OCI-LY7 (cell line): Measurements from ENCODE around the gene CYP46A1. TPM values are rescaled to one million over a fixed set of nuclear protein-coding genes. Genes with fewer than 3 reads are reported as not detected.

Experiments used
- BruUV-seq: library from RNA; stranded (reverse); fragments of 400-500 nt; replicated peaks from 2 replicates; lab custom pipeline; 2021; lab: Mats Ljungman, UMichigan
- CTCF ChIA-PET: fragments of 300-600 bp; sonication (Branson Sonifier 250); formaldehyde crosslinking; loops from one replicate; lab custom pipeline; 2022; ENCODE audit warnings: antibody characterized with exemption; ENCODE audit not compliant: unreplicated experiment; lab: Charles Lee
- POLR2A ChIA-PET: fragments of 300-600 bp; sonication (Branson Sonifier 250); formaldehyde crosslinking; loops from one replicate; lab custom pipeline; 2022; ENCODE audit warnings: antibody characterized with exemption; lab: Charles Lee
- DNase-seq: peaks from one replicate; pipeline ENCODE4 v3.0.0-alpha.2; 2015; ENCODE audit warnings: low spot score
- H2AFZ ChIP-seq: fragments of 200-600 bp; sonication (generic), shearing (Covaris generic); 2 replicates; pipeline ENCODE4 v1.6.1; 2014; ENCODE audit warnings: mild to moderate bottlenecking, antibody characterized with exemption, low read length, moderate library complexity
- H3K27ac ChIP-seq: fragments of 200-600 bp; sonication (generic); 2 replicates; pipeline ENCODE4 v1.5.1; 2014; ENCODE audit warnings: mixed run types, low read depth, mild to moderate bottlenecking, moderate library complexity, low read length, inconsistent platforms; ENCODE audit not compliant: poor library complexity, severe bottlenecking
- H3K36me3 ChIP-seq: fragments of 200-600 bp; sonication (generic); 2 replicates; pipeline ENCODE4 v1.6.1; 2014; ENCODE audit warnings: mild to moderate bottlenecking, antibody characterized with exemption, low read length, moderate library complexity, mixed read lengths; ENCODE audit not compliant: insufficient read depth
- H3K4me1 ChIP-seq: fragments of 200-600 bp; sonication (generic); 2 replicates; pipeline ENCODE4 v1.5.1; 2014; ENCODE audit warnings: mild to moderate bottlenecking, low read length; ENCODE audit not compliant: insufficient read depth, poor library complexity, severe bottlenecking
- H3K4me2 ChIP-seq: fragments of 200-600 bp; sonication (generic); 2 replicates; pipeline ENCODE4 v1.6.1; 2014; ENCODE audit warnings: mild to moderate bottlenecking, low read length
- H3K4me3 ChIP-seq: fragments of 200-600 bp; sonication (generic); 2 replicates; pipeline ENCODE4 v1.5.1; 2014; ENCODE audit warnings: mild to moderate bottlenecking, low read depth, low read length; ENCODE audit not compliant: poor library complexity, severe bottlenecking
- H3K79me2 ChIP-seq: fragments of 200-600 bp; sonication (generic); 2 replicates; pipeline ENCODE4 v1.6.1; 2016; ENCODE audit warnings: low read depth, mild to moderate bottlenecking, low read length, moderate library complexity, mixed read lengths; ENCODE audit not compliant: insufficient read depth
- H3K9me2 ChIP-seq: fragments of 200-600 bp; sonication (generic); 2 replicates; pipeline ENCODE4 v1.6.1; 2016; ENCODE audit warnings: mild to moderate bottlenecking, low read length, mixed read lengths; ENCODE audit not compliant: insufficient read depth
- H3K9me3 ChIP-seq: fragments of 200-600 bp; sonication (generic); 2 replicates; pipeline ENCODE4 v1.6.1; 2014; ENCODE audit warnings: mild to moderate bottlenecking, mixed run types, low read length, mixed read lengths
- H4K20me1 ChIP-seq: fragments of 200-600 bp; sonication (generic); 2 replicates; pipeline ENCODE4 v1.6.1; 2014; ENCODE audit warnings: mild to moderate bottlenecking, antibody characterized with exemption, low read length, moderate library complexity, mixed read lengths; ENCODE audit not compliant: insufficient read depth
- CTCF ChIP-seq: fragments of 200-600 bp; sonication (generic); conservative IDR thresholded peaks from 2 replicates; pipeline ENCODE4 v1.5.1; 2014; ENCODE audit warnings: mild to moderate bottlenecking, antibody characterized with exemption, low read length, moderate library complexity, mixed read lengths
- EZH2phosphoT487 ChIP-seq: fragments of 200-600 bp; sonication (generic); IDR thresholded peaks from 2 replicates; pipeline ENCODE4 v1.6.1; 2018; ENCODE audit warnings: low read depth, borderline replicate concordance, mild to moderate bottlenecking, mixed run types, antibody characterized with exemption, low read length, moderate library complexity, mixed read lengths
- intact Hi-C: fragments of 100-400 bp; cut with micrococcal nuclease; formaldehyde crosslinking; loops from one replicate; pipeline ENCODE4 v1.10.0; 2022; ENCODE audit not compliant: unreplicated experiment
- total RNA-seq, 2 experiments: library from RNA; depleted of rRNA in 1 of 2; stranded (reverse); fragments of >200 nt in 1 of 2; shearing (Covaris generic) in 1 of 2; gene quantifications; 2 replicates each; pipeline ENCODE4 v1.2.3, GENCODE V29; 2014 to 2022

Gene CYP46A1
- total RNA-seq, 2 experiments from 2014 or later = 4.1 to 10.8 TPM

- intact Hi-C loops = no loop called here
- no peak overlapping the region for H3K4me2 ChIP-seq
Measured at GRCh38 chr14:99751539-99752485, 67.7 kb downstream of the CYP46A1 start.

GRCh38 chr14:99752486-99753121 is 68.5 kb downstream of the CYP46A1 start:
- Histone ChIP-seq H3K79me2 (no peaks in the 10 kb centered on the region), H3K4me3 (no peak overlapping the region), H3K4me1 (peaks cover 6% of the 10 kb centered on the region), H4K20me1 (no peaks in the 10 kb centered on the region), H3K4me2 (no peak overlapping the region), H3K27ac (no peak overlapping the region), H3K9me2 (no peaks in the 10 kb centered on the region), H3K36me3 (no peaks in the 10 kb centered on the region), H2AFZ (no peak overlapping the region), H3K9me3 (no peaks in the 10 kb centered on the region)
- DNase-seq = no peak
- no TSS peak for BruUV-seq
- POLR2A ChIA-PET = no interaction called here
- CTCF ChIA-PET = no interaction called here
- TF ChIP-seq EZH2phosphoT487 (no peak), CTCF (no peak)
- intact Hi-C loops = no loop called here

More at GRCh38 chr14:99751539-99752485, 67.7 kb downstream of the CYP46A1 start:
- H3K4me3 ChIP-seq = no peak overlapping the region
- no peaks in the 10 kb centered on the region for H3K79me2 ChIP-seq
- H3K27ac ChIP-seq = no peak overlapping the region
- H3K9me2 ChIP-seq = no peaks in the 10 kb centered on the region
- no TSS peak for BruUV-seq
- ChIA-PET POLR2A (no interaction called here), CTCF (interaction anchor here (0.7 kb wide), 1 partner anchor 25 kb away, joined by 3 read pairs; no protein-coding TSS in a partner anchor)
- H2AFZ ChIP-seq = no peak overlapping the region
- no peak for DNase-seq
- peaks cover 6% of the 10 kb centered on the region for H3K4me1 ChIP-seq
- no peak for TF ChIP-seq EZH2phosphoT487
- no peak for TF ChIP-seq CTCF
- H3K9me3 ChIP-seq = no peaks in the 10 kb centered on the region
- H4K20me1 ChIP-seq = no peaks in the 10 kb centered on the region
- no peaks in the 10 kb centered on the region for H3K36me3 ChIP-seq
